Fibroblast of lung (primary cell): ENCODE measurements around the gene UTP4.

Experiments used
- EZH2 ChIP-seq: IDR thresholded peaks from 2 replicates; pipeline ENCODE4 v1.5.1; 2012; ENCODE audit warnings: low read length, control low read depth, mild to moderate bottlenecking; ENCODE audit errors: missing control alignments
- TF ChIP-seq, protein P1 (sequence below), 2 donors: IDR thresholded peaks in 1 of 2; conservative IDR thresholded peaks in 1 of 2; 1 replicate in 1 of 2; 2 replicates in 1 of 2; pipeline ENCODE4 v1.5.1; 2011 to 2012; ENCODE audit warnings: low read length in 2 of 2, control low read depth in 1 of 2, inconsistent platforms in 1 of 2, low read depth in 1 of 2, mild to moderate bottlenecking in 1 of 2

GRCh38 chr16:69199382-69199781 lies 66.9 kb downstream of the UTP4 start:
- TF ChIP-seq EZH2: no peak
- TF ChIP-seq, protein P1, sequence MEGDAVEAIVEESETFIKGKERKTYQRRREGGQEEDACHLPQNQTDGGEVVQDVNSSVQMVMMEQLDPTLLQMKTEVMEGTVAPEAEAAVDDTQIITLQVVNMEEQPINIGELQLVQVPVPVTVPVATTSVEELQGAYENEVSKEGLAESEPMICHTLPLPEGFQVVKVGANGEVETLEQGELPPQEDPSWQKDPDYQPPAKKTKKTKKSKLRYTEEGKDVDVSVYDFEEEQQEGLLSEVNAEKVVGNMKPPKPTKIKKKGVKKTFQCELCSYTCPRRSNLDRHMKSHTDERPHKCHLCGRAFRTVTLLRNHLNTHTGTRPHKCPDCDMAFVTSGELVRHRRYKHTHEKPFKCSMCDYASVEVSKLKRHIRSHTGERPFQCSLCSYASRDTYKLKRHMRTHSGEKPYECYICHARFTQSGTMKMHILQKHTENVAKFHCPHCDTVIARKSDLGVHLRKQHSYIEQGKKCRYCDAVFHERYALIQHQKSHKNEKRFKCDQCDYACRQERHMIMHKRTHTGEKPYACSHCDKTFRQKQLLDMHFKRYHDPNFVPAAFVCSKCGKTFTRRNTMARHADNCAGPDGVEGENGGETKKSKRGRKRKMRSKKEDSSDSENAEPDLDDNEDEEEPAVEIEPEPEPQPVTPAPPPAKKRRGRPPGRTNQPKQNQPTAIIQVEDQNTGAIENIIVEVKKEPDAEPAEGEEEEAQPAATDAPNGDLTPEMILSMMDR (conservative IDR thresholded peaks at IDR 0.05 in 1 of 2, IDR thresholded peaks at IDR 0.05 in 1 of 2; ENCODE audit: low read depth in 1 of 2, low read length in 2 of 2): no peak
